HG03095 (cell line): Measurements from ENCODE around the gene RRP9.
"Not testable (repeated sequence)": the region's sequence is repeated elsewhere in the genome, so short reads cannot be mapped to it uniquely, and the experiment has no call there.

Experiments
- ATAC-seq: cut with Tn5 transposase; IDR thresholded peaks from one replicate; pipeline ENCODE4 v1.9.1; 2021; ENCODE audit warnings: moderate library complexity; ENCODE audit not compliant: unreplicated experiment

The RRP9 gene

DNA sequence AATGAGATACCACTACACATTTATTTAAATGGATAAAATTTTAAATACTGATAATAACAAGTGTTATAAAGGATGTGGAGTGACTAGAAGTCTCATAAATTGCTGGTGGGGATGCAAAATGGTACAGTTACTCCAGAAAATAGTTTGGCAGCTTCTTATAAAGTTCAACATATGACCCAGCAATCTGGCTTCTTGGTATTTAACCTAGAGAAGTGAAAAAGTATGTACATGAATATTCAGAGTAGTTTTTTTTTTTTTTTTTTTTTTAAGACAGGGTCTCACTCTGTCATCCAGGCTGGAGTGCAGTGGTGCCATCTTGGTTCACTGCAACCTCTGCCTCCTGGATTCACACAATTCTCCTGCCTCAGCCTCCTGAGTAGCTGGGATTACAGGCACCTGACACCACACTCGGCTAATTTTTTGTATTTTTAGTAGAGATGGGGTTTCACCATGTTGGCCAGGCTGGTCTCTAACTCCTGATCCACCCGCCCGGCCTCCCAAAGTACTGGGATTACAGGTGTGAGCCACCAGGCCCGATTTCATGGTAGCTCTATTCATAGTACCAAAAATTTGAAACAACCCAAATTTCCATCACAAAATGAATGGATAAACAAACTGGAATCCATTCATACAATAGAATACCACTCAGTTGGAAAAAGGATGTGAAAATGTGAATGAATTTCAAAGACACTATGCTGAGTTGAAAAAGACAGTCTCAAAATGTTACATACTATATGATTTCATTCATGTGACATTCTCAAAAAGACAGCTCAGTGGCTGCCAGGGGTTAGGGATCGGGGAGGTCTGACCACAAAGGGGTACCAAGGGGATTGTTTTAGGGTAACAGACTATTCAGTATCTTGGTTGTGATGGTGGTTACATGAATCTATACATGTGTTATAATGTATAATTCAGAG, 14.4 kb downstream of the RRP9 start:
- no peak for ATAC-seq

DNA sequence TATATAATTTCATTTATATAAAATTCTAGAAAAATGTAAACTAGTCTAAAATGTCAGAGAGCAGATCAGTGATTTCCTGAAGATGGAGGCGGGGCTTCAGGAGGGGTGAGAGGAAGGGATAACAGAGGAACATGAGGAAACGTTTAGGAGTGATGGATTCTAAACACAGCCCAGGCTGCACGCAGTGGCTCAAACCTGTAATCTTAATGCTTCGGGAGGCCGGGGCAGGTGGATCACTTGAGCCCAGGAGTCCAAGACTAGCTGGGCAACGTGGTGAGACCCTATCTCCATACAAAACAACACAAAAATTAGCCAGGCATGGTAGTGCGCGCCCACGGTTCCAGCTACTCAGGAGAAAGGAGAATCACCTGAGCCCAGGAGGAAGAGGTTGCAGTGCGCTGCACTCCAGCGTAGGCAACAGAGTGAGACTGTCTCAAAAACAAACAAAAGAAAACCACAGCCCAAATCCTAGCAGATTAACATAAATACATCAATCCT, 20.6 kb downstream of the RRP9 start:
- no peak for ATAC-seq

DNA sequence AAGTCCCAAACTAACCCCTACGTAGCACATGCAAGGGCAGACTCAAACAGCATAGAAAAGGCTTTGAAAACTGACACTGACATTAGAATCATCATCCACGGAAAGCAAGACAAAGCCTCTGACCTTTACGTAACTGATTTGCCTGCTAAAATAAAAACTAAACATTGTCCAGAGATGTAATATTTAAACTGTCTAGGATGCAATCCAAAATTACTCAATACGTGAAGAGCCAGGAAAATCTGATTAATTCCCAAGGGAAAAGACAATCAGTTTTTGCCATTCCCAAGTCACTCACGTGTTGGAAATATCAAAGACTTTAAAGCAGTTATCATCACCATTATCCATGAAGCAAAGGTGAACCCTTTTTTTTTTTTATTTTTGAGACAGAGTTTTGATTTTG, 25.3 kb downstream of the RRP9 start:
- ATAC-seq, result no peak

DNA sequence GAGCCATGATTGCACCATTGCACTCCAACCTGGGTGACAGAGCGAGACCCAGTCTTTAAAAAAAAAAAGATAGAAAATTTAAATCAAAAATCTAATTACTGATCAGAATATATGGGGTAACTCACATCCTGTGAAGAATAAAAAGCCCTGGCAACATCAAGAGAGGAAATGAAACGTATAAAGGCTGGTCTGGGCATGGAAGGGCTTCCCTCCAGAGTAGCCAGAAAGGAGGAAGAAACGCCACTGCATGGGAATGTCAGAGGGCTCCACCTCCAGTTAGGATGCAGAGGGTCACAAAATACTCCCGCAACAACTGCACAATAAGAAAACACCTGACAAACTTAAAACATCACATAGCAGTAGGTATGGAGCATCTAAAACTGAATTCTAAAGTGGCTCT, 33.7 kb downstream of the RRP9 start:
- ATAC-seq, result no peak

DNA sequence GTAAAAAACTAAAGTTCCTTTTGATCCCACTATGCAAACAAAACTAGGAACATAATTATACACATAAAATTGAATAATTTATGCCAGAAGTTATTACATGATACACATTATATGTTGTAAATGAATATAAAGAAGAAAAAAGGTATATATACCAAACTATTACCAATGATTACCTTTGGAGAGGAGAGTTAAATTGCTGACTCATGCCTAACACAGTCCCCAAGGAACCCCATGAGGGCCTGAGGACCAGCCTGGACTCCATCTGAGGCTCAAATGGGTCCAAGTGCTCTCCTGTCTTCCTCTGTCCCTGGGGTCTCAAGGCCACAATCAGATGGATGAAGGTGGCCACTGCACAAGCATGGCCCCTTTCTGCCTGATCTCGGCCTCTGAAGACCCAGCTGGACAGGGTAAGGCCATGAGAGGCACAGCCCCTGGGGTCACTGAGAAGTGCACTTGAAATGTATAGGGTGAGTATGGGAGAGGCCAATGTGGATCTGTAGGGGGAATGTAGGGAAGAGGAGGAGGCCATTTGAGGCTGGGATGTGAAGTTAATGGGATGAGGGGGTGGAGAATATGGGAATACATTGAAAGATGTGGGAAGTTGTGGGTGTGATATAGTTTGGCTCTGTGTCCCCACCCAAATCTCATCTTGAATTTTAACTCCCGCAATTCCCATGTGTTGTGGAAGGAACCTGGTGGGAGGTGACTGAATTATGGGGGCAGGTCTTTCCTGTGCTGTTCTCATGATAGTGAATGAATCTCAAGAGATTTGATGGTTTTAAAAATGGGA, 37.5 kb downstream of the RRP9 start:
- no peak for ATAC-seq

DNA sequence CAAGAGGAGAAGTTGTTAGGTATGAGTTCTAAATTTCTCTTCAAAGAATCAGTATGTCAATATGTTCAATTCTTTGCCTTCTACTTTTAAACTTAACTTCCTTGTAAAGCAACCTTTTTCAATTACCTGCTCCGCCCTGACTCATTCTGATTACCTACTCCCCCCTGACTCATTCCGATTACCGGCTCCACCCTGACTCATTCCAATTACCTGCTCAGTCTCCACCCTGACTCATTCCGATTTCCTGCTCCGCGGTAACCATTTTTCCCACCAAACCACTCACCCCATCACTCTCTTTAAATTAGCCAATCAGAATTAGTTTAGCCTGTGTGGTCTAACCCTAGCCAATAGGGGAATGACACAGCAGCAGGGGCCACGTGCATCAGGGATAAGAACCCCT, 39.3 kb downstream of the RRP9 start:
- not testable (repeated sequence) for ATAC-seq

DNA sequence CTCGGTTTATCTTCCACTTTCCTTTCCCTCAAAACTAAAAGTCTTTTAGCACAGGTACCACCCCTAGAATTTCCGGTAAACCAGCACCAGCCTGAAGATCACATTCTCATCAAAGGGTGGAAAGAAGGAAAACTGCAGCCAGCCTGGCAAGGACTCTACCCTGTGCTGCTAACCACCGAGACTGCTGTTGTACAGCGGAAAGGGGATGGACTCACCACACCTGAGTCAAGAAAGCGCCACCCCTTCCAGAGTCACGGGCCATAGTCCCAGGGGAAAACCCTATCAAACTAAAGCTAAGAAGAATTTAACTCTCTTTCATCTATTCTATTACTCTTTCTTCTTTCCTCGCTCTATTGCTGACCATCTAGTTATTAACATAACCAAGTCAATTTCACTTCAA, 41.7 kb downstream of the RRP9 start:
- not testable (repeated sequence) for ATAC-seq

DNA sequence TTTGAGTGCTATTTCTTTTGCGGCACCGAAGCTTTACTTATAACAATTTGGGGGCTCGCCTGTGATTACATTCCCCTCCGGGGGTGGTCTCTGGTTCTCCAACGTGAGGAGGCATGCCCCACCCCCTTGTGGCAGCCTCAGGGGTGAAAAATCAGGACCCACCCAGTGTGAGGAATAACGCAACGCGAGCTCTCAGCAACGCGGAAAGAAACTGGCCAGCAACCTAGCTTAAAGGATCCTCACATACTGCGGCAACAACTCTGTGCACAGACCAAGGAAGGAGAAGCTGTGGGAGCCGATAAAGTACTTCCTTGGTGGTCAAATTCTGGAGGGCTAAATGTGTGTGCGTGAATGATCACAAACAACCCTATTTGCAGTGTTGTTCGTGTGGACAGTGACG, 44.3 kb downstream of the RRP9 start:
- ATAC-seq, result no peak

DNA sequence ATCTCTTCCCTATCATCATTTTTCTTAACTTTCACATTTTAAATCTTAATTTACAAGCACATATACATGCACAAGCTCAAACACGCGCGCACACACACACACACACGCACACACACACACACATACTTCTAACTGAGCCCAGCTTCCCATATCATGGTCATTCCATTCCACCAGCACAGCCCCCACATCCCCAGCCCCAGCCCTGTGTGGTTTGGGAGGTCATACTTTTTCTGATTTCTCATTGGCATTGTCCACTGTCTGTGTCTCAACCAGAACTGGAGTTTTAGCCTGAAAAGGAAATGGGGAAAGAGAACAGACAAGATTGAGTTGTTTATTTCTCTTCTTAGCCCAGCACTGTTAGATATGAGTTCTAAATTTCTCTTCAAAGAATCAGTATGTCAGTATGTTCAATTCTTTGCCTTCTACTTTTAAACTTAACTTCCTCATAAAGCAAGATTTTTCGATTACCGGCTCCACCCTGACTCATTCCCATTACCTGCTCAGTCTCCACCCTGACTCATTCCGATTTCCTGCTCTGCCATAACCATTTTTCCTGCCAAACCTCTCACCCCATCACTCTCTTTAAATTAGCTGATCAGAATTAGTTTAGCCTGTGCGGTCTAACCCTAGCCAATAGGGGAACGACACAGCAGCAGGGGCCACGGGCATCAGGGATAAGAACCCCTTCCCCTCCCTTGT, 44.9 kb downstream of the RRP9 start:
- no peak for ATAC-seq

DNA sequence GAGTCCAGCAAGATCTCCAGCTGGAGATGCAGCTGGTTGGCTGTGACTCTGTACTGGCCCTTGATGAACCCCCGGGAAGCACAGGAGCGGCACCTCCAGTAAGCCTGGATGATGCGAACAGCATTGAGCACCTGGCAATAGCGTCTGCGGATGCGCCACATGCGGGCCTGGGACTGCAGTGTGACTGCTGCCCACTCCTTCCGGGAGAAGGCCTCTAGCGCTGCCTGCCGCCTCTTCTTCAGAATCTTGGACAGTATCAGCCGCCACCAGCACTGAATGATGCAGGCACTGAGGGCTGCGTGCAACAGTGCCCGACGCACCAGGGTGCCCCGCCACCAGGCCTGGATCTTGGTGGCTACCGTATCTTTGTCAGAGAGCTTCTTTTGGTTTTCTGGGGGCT, 46.8 kb downstream of the RRP9 start:
- no peak for ATAC-seq

DNA sequence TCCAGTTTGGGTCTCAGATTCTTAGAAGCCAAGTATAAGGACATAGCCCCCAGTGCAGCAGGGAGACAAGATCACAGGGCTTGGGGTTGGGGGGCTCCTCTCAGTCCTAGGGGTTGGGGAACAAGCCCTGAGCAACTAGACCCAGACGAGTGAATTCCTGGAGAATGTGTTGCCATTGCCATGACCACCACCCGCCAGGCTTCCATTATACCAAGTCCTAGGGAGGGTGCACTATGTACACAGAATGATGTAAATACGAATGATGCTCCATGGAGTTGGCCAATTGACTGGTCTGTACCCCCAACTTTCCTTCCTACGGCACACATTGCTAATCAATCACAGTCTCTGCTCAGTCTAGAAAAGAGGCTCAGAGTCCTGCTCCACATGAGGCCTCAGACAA, 47.3 kb downstream of the RRP9 start:
- ATAC-seq, result no peak

DNA sequence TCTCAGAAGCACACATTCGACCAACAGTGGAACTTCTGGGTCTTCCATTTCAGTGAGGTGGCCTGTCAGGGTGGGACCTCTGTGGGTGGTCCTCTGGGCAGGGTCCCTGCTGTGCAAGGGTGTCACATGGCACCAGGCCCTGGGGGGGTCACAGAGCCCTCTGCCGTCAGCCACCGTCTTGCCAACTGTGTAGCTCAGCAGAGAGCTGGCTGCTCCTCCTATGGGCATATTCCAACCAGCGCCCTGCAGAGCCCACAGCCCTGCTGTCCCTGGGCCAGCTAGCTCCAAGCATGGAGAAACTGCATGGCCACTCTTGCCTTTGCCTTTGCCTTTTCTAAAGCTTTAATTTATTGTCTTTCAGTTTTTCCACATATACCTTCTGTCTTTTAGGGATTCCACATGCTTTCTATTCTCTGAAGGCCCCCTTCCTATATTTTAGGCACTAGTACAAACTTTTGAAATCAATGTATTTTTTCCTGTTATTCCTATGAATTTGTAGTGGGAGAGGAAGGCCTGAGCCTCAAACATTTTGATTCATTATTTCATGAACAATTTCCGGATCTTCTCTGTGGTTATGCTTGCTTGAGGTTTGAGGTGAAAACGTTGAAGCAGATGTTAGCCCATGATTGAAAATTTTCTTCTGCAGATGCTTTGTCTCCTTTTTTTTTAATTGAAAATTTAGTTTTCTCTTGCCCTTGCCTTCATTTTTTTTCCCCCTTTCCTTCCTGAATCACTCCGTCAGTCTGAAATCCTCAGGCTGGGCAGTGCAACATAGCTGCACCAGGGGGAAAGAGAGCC, 50.3 kb downstream of the RRP9 start:
- no peak for ATAC-seq

DNA sequence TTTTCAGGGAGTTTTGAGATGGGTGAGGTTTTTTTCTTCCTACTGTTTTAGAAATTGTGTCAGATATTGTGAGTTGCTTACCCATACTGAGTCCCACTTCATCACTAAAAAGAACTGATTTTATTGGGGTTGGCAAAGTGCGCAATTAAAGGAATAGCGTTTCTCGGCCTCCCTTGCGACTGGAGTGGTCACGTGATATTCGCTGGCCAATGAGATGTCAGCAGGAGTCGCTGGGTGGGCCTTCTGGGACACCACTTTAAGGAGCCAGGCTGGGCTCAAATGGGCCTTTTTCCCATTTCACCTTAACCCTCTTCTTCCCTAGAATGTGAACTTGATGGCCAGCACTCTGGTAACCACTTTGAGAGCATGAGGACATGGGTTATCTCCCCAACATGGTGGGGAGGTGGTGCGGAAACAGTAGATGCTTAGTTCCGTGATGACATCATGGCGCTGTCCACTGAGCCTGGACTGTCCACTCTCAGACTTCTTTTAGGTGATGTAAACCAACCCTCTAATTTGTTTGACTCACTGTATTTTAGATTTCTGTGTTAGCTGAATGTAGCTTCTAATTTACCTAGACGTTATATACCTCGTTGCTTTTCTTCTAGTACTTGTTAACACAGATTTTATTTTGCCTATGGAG, 53.1 kb downstream of the RRP9 start:
- ATAC-seq, result no peak

DNA sequence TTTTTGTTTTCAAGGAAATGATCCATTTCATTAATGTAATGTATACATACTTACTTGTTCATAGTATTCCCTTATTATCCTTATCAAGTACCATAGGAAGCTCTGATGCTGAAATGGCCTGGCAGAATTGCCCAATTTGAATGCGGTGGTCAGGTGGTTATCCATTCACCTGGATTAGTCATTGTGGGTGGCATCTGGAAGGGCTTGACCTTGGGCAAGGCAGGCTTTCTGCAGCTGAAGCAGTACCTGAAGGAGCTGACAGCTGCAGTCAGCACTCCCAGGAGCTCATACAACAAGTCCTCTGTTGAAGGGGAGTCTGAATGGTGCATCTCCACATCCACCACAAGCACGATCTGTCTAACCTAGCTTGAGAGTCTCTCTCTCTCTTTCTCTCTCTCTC, 54.1 kb downstream of the RRP9 start:
- ATAC-seq, result no peak

DNA sequence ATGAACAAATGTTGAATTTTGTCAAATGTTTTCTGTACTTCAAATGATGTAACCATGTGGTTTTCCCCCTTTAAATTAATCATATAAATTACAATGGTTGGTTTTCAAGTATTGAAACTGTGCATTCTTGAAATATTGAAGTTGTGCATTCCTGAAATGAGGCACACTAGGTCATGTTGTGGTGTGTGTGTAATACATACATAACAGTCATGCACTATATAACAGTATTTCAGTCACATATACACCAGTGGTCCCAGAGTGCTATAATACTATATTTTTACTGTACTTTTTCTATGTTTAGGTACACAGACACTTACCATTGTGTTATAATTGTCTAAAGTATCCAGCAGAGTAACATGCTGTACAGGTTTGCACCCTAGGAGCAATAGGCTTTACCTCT, 55.3 kb downstream of the RRP9 start:
- ATAC-seq, result no peak
